ENCODE measurements around the gene VGF. TPM values are rescaled to one million over a fixed set of nuclear protein-coding genes. Genes with fewer than 3 reads are reported as not detected.

Gene VGF
- total RNA-seq, 1 donor from 2014 or later, result 0.77 TPM

DNA sequence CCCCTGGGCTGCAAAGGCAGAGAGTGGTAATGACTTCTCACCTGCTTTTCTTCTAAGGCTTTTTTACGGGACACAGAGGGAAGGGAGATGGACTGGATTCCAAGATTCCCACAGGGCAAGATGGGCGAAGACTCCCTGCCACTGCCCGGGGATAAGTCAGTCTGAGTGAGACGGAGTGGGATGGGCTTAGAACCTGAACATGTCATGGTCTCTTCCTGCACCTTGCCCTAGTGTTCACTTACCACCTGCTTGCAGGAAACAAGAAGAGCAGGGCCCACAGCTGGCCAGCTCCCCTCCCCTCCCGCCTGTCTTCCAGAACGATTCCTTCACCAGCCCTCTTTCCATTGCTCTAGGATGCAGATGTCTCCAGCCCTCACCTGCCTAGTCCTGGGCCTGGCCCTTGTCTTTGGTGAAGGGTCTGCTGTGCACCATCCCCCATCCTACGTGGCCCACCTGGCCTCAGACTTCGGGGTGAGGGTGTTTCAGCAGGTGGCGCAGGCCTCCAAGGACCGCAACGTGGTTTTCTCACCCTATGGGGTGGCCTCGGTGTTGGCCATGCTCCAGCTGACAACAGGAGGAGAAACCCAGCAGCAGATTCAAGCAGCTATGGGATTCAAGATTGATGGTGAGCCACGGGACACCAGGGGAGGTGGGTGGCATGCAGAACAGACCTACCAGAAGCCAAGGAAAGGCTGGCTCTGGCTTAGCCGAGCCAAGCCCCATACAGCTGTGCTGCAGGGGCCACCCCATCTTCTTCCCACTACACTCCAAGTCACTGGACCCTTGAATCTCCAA, 37.1 kb downstream of the VGF start:
- TF ChIP-seq CTCF (IDR thresholded peaks at IDR 0.05; ENCODE audit: unreplicated experiment), result no peak
- Mint-ChIP-seq H3K4me3 (ENCODE audit: unreplicated experiment) (no peak overlapping the region), H3K4me1 (ENCODE audit: unreplicated experiment) (peaks cover 22% of the 10 kb centered on the region), H3K9me3 (ENCODE audit: unreplicated experiment) (no peaks in the 10 kb centered on the region), H3K27me3 (ENCODE audit: unreplicated experiment) (peaks cover 8% of the 10 kb centered on the region), H3K36me3 (ENCODE audit: low read depth, unreplicated experiment) (no peaks in the 10 kb centered on the region), H3K27ac (ENCODE audit: unreplicated experiment) (no peak overlapping the region)
- no peak for DNase-seq (ENCODE audit: low spot score)

GRCh38 chr7:101127460-101128039, 37.8 kb downstream of the VGF start:
- no peak overlapping the region for H3K4me3 Mint-ChIP-seq (ENCODE audit: unreplicated experiment)
- no peak for TF ChIP-seq CTCF (IDR thresholded peaks at IDR 0.05; ENCODE audit: unreplicated experiment)
- no peak for DNase-seq (ENCODE audit: low spot score)
- H3K36me3 Mint-ChIP-seq (ENCODE audit: low read depth, unreplicated experiment), result no peaks in the 10 kb centered on the region
- H3K27ac Mint-ChIP-seq (ENCODE audit: unreplicated experiment), result no peak overlapping the region
- no peaks in the 10 kb centered on the region for H3K9me3 Mint-ChIP-seq (ENCODE audit: unreplicated experiment)
- H3K4me1 Mint-ChIP-seq (ENCODE audit: unreplicated experiment), result peaks cover 23% of the 10 kb centered on the region
- peaks cover 10% of the 10 kb centered on the region for H3K27me3 Mint-ChIP-seq (ENCODE audit: unreplicated experiment)

DNA sequence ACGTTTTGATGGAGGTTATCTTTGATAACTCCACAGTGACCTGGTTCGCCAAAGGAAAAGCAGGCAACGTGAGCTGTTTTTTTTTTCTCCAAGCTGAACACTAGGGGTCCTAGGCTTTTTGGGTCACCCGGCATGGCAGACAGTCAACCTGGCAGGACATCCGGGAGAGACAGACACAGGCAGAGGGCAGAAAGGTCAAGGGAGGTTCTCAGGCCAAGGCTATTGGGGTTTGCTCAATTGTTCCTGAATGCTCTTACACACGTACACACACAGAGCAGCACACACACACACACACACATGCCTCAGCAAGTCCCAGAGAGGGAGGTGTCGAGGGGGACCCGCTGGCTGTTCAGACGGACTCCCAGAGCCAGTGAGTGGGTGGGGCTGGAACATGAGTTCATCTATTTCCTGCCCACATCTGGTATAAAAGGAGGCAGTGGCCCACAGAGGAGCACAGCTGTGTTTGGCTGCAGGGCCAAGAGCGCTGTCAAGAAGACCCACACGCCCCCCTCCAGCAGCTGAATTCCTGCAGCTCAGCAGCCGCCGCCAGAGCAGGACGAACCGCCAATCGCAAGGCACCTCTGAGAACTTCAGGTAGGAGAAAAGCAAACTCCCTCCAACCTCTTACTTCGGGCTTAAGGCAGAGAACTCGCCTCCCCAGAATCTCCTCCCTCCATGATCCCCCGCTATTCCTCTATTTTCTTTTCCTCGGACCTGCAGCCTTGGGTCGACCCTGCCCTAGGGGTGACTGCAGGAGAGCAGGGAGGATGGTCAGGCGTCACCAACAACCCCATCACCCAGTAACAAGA, 38.5 kb downstream of the VGF start, which contains the start of gene SERPINE1:
Gene SERPINE1 (plus strand): TSS at position 454 of the 809 bp plus-strand sequence. CDS start 1,290 bp downstream, outside the sequence.
- H3K27ac Mint-ChIP-seq (ENCODE audit: unreplicated experiment), result peak within 1 kb of the TSS; percentile 94
- H3K36me3 Mint-ChIP-seq (ENCODE audit: low read depth, unreplicated experiment), result no peaks in the 10 kb centered on the region
- TF ChIP-seq CTCF (IDR thresholded peaks at IDR 0.05; ENCODE audit: unreplicated experiment), result no peak
- H3K4me3 Mint-ChIP-seq (ENCODE audit: unreplicated experiment), result no peak within 1 kb of the TSS
- DNase-seq (ENCODE audit: low spot score), result peak; percentile 41
- peaks cover 13% of the 10 kb centered on the region for H3K27me3 Mint-ChIP-seq (ENCODE audit: unreplicated experiment)
- peaks cover 30% of the 10 kb centered on the region for H3K4me1 Mint-ChIP-seq (ENCODE audit: unreplicated experiment)
- no peaks in the 10 kb centered on the region for H3K9me3 Mint-ChIP-seq (ENCODE audit: unreplicated experiment)

GRCh38 chr7:101125989-101126650, 39.2 kb downstream of the VGF start:
- no peak for DNase-seq (ENCODE audit: low spot score)
- Mint-ChIP-seq H3K27ac (ENCODE audit: unreplicated experiment) (peak overlapping the region; percentile 94), H3K4me3 (ENCODE audit: unreplicated experiment) (no peak overlapping the region), H3K4me1 (ENCODE audit: unreplicated experiment) (peaks cover 31% of the 10 kb centered on the region), H3K36me3 (ENCODE audit: low read depth, unreplicated experiment) (no peaks in the 10 kb centered on the region), H3K27me3 (ENCODE audit: unreplicated experiment) (peaks cover 13% of the 10 kb centered on the region), H3K9me3 (ENCODE audit: unreplicated experiment) (no peaks in the 10 kb centered on the region)
- TF ChIP-seq CTCF (IDR thresholded peaks at IDR 0.05; ENCODE audit: unreplicated experiment), result no peak
